Peyer's patch (tissue), 4 donors: ENCODE results near the gene CHIA. TPM values are rescaled to one million over a fixed set of nuclear protein-coding genes. Genes with fewer than 3 reads are reported as not detected.

Experiments used
- DNase-seq, 3 donors: peaks; one replicate each; pipeline ENCODE4 v3.0.0-alpha.2; 2017 to 2019
- H3K27ac ChIP-seq, 4 donors: fragments of 200-600 bp; sonication (generic); one replicate each; pipeline ENCODE4 v1.5.1; 2016 to 2019
- H3K27me3 ChIP-seq, 2 donors: fragments of 200-600 bp; sonication (generic); one replicate each; pipeline ENCODE4 v1.5.1; 2019
- H3K36me3 ChIP-seq, 3 donors: fragments of 200-600 bp; sonication (generic); one replicate each; pipeline ENCODE4 v1.5.1; 2016 to 2019
- H3K4me1 ChIP-seq, 4 donors: fragments of 200-600 bp; sonication (generic); one replicate each; pipeline ENCODE4 v1.5.1; 2016 to 2019
- H3K4me3 ChIP-seq, 4 donors: fragments of 200-600 bp; sonication (generic); 1 replicate in 3 of 4; 2 replicates in 1 of 4; pipeline ENCODE4 v1.5.1; 2016 to 2019; ENCODE audit warnings: mild to moderate bottlenecking in 1 of 4
- H3K9me3 ChIP-seq, 4 donors: fragments of 200-600 bp; sonication (generic); one replicate each; pipeline ENCODE4 v1.5.1; 2016 to 2019; ENCODE audit warnings: mild to moderate bottlenecking in 1 of 4
- CTCF ChIP-seq, 6 experiments: fragments of 450-650 bp in 4 of 6; fragments of 200-600 bp in 2 of 6; sonication (generic) in 1 of 6; IDR thresholded peaks; one replicate each; pipeline ENCODE4 v1.5.1; 2017 to 2019; ENCODE audit warnings: antibody characterized with exemption in 6 of 6, mild to moderate bottlenecking in 3 of 6, moderate library complexity in 1 of 6
- POLR2A ChIP-seq, 2 donors: fragments of 450-650 bp; IDR thresholded peaks; one replicate each; pipeline ENCODE4 v1.5.1; 2017; ENCODE audit warnings: antibody characterized with exemption in 2 of 2, mild to moderate bottlenecking in 2 of 2, moderate library complexity in 2 of 2
- total RNA-seq, 4 donors: library from RNA; depleted of rRNA; stranded (reverse); fragments of >200 nt; gene quantifications; one replicate each; pipeline ENCODE4 v1.1.0, GENCODE V29; 2016

The CHIA gene
- total RNA-seq, 4 donors from 2014 or later = not detected

GRCh38 chr1:111269825-111270406 is 20.7 kb upstream of the CHIA start:
- Histone ChIP-seq H3K9me3 (no peaks in the 10 kb centered on the region), H3K27me3 (peaks cover 0 to 10% of the 10 kb centered on the region in 2 donors), H3K4me1 (no peaks in the 10 kb centered on the region), H3K27ac (no peak overlapping the region), H3K36me3 (no peaks in the 10 kb centered on the region), H3K4me3 (no peak overlapping the region)
- TF ChIP-seq POLR2A (IDR thresholded peaks at IDR 0.05) (no peak), CTCF (IDR thresholded peaks at IDR 0.05) (no peak)
- no peak for DNase-seq

- H3K4me3 ChIP-seq = peak overlapping the region in 1 of 4 donors; percentile 33
- no peak for DNase-seq
- TF ChIP-seq CTCF (IDR thresholded peaks at IDR 0.05) (no peak), POLR2A (IDR thresholded peaks at IDR 0.05) (no peak)
- no peaks in the 10 kb centered on the region for H3K4me1 ChIP-seq
- H3K9me3 ChIP-seq = no peaks in the 10 kb centered on the region
- H3K27me3 ChIP-seq = peaks cover 0 to 10% of the 10 kb centered on the region in 2 donors
- H3K27ac ChIP-seq = no peak overlapping the region
- no peaks in the 10 kb centered on the region for H3K36me3 ChIP-seq
Measured at GRCh38 chr1:111270771-111271463, 19.7 kb upstream of the CHIA start.

- Histone ChIP-seq H3K9me3 (no peaks in the 10 kb centered on the region), H3K4me3 (no peak overlapping the region), H3K36me3 (no peaks in the 10 kb centered on the region), H3K27ac (no peak overlapping the region), H3K4me1 (no peaks in the 10 kb centered on the region), H3K27me3 (peaks cover 0 to 10% of the 10 kb centered on the region in 2 donors)
- DNase-seq = no peak
- TF ChIP-seq POLR2A (IDR thresholded peaks at IDR 0.05) (no peak), CTCF (IDR thresholded peaks at IDR 0.05) (no peak)
Measured at GRCh38 chr1:111271464-111271801, 19.2 kb upstream of the CHIA start.

- no peak overlapping the region for H3K4me3 ChIP-seq
- DNase-seq = no peak
- no peaks in the 10 kb centered on the region for H3K9me3 ChIP-seq
- H3K27ac ChIP-seq = no peak overlapping the region
- TF ChIP-seq POLR2A (IDR thresholded peaks at IDR 0.05) = no peak
- TF ChIP-seq CTCF (IDR thresholded peaks at IDR 0.05) = no peak
- peaks cover 0 to 10% of the 10 kb centered on the region in 2 donors for H3K27me3 ChIP-seq
- H3K4me1 ChIP-seq = no peaks in the 10 kb centered on the region
- H3K36me3 ChIP-seq = no peaks in the 10 kb centered on the region
Measured at GRCh38 chr1:111272081-111272480, 18.6 kb upstream of the CHIA start.

GRCh38 chr1:111274653-111275052 is 16.0 kb upstream of the CHIA start:
- no peaks in the 10 kb centered on the region for H3K36me3 ChIP-seq
- H3K4me3 ChIP-seq = no peak overlapping the region
- TF ChIP-seq CTCF (IDR thresholded peaks at IDR 0.05) (no peak), POLR2A (IDR thresholded peaks at IDR 0.05) (no peak)
- DNase-seq = no peak
- no peak overlapping the region for H3K27ac ChIP-seq
- H3K4me1 ChIP-seq = no peaks in the 10 kb centered on the region
- H3K9me3 ChIP-seq = no peaks in the 10 kb centered on the region
- H3K27me3 ChIP-seq = peaks cover 0 to 10% of the 10 kb centered on the region in 2 donors
